Stimulated activated CD4-positive, alpha-beta T cell treated with anti-CD3 and anti-CD28 coated beads, Interleukin-2, amount 100 ng/mL, for 24 hours (primary cell): ENCODE results near the gene POU3F4.

ENCODE experiments used
- DNase-seq, 2 donors: peaks; one replicate each; pipeline ENCODE4 v3.0.0-alpha.2; 2020

The POU3F4 gene

GRCh38 chrX:83508006-83508405 is at the start of gene POU3F4:
TSS of gene POU3F4 (plus strand) at chrX:83508290. CDS start at chrX:83508325, 35 bp downstream.
- DNase-seq = no peak

- DNase-seq = peak; percentile 2 to 16
Measured at GRCh38 chrX:83469551-83469950, 38.5 kb upstream of the POU3F4 start.

GRCh38 chrX:83495898-83496297 is 12.2 kb upstream of the POU3F4 start:
- DNase-seq = no peak

GRCh38 chrX:83501003-83501402 is 7.1 kb upstream of the POU3F4 start:
- no peak for DNase-seq

GRCh38 chrX:83501530-83501929 is 6.6 kb upstream of the POU3F4 start:
- no peak for DNase-seq

GRCh38 chrX:83504721-83505479 is 3.2 kb upstream of the POU3F4 start:
- DNase-seq = no peak

- no peak for DNase-seq
Measured at GRCh38 chrX:83508526-83509253, 600 bp downstream of the POU3F4 start.

GRCh38 chrX:83509254-83509801 is 1.2 kb downstream of the POU3F4 start:
- no peak for DNase-seq

- no peak for DNase-seq
Measured at GRCh38 chrX:83510510-83511062, 2.5 kb downstream of the POU3F4 start.

GRCh38 chrX:83511208-83511607 is 3.1 kb downstream of the POU3F4 start:
- no peak for DNase-seq

GRCh38 chrX:83512111-83512510 is 4.0 kb downstream of the POU3F4 start:
- no peak for DNase-seq

- DNase-seq = no peak
Measured at GRCh38 chrX:83516597-83516996, 8.5 kb downstream of the POU3F4 start.

- DNase-seq = no peak
Measured at GRCh38 chrX:83521905-83522304, 13.8 kb downstream of the POU3F4 start.

GRCh38 chrX:83529950-83530349 is 21.9 kb downstream of the POU3F4 start:
- DNase-seq = no peak

- DNase-seq = no peak
Measured at GRCh38 chrX:83535417-83536196, 27.5 kb downstream of the POU3F4 start.
